ENCODE measurements around the gene CPLANE2.
A peak's percentile ranks its signal among the peaks of the same experiment; 100 is the strongest.
"Not testable (repeated sequence)": the region's sequence is repeated elsewhere in the genome, so short reads cannot be mapped to it uniquely, and the experiment has no call there.

Gene CPLANE2, protein sequence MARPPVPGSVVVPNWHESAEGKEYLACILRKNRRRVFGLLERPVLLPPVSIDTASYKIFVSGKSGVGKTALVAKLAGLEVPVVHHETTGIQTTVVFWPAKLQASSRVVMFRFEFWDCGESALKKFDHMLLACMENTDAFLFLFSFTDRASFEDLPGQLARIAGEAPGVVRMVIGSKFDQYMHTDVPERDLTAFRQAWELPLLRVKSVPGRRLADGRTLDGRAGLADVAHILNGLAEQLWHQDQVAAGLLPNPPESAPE

DNA sequence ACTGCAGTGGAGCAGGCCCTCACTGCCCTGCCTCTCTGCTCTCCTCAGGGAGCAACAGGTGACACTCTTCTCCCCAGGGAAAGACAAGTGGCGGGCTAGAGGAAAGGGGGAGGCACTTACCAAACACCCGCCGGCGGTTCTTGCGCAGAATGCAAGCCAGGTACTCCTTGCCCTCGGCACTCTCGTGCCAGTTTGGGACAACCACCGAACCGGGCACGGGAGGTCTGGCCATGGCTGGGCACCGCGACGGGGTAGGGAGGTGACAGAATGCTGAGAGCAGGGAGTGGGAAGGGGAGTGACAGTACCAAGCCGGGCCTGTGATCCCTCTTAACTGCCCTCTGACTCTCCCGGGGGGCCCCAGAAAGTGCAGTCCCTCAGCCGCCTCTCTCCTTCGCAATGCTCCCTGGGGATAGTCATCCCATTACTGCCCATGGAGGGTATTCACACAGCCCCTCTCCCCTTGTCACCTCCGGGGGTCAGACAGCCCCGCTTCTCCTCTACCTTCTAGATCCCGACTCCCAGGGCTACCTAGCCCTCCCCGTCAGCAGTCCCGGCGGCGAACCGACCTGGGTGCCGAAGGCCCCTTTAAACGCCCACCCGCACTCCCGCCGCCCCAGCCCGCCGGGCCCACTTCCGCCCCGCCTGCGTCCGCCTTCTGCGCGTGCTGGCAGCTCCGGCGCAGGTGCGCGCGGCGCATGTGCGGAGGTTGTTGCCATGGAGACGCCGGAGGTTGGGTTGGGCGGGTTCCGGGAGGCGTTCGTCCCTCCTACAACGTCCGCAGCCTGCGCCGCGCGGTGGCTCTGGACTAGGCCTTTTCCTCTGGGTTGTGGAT is at the start of gene CPLANE2:
Gene CPLANE2 (minus strand): TSS at position 673 of the 832 bp plus-strand sequence. CDS start 441 bp downstream, at position 232.
- peak; percentile 77 for DNase-seq (ENCODE audit: low read depth)

DNA sequence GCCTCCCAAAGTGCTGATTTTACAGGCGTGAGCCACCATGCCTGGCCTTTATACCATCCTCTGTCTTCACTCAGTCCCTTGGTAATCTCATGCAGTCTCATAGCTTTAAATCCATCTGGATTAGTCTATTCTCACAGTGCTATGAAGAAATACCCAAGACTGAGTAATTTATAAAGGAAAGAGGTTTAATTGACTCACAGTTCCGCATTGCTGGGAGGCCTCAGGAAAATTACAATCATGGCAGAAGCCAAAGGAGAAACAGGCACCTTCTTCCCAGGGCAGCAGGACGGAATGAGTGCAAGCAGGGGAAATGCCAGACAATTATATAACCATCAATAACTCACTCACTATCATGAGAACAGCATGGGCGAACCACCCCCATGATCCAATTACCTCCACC is 49.1 kb upstream of the CPLANE2 start:
- DNase-seq (ENCODE audit: low read depth) = no peak

DNA sequence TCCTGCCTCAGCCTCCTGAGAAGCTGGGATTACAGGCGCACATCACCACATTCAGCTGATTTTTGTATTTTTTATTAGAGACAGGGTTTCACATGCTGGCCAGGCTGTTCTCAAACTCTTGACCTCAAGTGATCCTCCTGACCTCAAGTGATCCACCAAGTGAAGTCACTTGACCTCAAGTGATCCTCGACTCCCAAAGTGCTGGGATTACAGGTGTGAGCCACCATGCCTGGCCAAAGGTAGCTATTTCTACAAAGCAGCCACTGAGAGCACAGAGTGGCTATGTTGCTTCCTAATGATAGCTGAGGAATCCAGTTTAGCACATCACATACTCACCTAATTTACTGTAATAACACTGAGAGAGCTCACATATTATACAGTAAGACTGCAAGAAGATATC is 44.8 kb upstream of the CPLANE2 start:
- no peak for DNase-seq (ENCODE audit: low read depth)

DNA sequence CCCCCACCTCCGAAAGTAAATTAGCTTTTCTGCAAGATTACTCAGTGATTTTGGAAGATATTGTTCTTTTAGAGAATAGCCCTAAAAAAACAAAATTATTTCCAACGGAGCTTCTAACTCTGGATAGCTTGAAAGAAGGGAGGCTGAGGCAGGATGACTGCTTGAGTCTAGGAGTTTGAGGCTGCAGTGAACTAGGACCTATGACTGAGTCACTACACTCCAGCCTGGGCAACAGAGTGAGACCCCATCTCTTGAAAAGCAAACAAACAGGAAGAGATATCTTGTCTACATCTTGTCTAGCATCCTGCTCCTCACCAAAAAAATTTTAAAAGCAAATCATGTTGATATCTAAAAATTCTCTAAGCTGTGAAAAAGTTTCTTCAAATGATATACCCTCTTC is 42.2 kb upstream of the CPLANE2 start:
- no peak for DNase-seq (ENCODE audit: low read depth)

DNA sequence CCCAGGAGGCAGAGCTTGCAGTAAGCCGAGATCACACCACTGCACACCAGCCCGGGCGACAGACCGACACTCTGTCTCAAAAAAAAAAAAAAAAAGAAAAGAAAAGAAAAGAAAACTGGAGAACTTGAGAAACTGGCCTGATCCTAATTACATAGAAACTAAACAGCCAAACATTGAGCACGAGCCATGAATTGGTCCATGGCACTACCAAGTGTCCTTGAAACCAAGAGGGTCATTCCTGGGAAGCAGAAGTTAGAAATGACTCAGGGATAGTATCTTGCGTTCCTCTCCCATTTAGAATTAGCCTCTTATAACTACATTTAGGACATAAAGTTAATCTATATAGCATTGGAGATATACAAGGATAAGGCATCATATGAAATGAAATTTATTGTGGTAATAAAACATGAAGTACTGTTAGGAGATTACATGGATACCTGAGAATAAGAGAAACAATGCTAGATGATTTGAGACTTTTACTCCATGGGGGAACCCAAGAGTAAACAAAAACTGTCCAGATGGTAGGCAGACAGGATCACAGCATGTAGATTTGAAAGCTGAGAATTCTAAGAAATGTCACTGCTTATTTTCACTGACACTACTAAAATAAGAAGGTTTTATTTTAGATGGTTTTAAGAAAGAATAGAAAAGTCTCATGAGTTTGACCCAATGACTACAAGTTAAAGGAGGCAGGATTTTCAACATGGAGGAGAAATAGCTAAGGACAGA is 39.5 kb upstream of the CPLANE2 start:
- DNase-seq (ENCODE audit: low read depth) = no peak

DNA sequence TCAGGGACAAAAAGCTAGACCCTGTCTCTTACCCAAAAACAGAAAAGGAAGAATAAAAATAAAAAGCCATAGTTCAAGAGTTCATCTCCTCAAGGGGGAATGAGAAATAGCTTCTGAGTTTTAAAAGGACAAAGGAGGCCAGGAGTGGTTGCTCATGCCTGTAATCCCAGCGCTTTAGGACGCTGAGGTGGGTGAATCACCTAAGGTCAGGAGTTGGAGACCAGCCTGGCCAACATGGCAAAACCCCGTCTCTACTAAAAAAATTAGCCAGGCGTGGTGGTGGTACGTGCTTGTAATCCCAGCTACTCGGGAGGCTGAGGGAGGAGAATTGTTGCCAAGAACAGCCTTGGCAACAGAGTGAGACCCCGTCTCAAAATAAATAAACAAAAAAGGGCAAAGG is 38.6 kb upstream of the CPLANE2 start:
- no peak for DNase-seq (ENCODE audit: low read depth)

DNA sequence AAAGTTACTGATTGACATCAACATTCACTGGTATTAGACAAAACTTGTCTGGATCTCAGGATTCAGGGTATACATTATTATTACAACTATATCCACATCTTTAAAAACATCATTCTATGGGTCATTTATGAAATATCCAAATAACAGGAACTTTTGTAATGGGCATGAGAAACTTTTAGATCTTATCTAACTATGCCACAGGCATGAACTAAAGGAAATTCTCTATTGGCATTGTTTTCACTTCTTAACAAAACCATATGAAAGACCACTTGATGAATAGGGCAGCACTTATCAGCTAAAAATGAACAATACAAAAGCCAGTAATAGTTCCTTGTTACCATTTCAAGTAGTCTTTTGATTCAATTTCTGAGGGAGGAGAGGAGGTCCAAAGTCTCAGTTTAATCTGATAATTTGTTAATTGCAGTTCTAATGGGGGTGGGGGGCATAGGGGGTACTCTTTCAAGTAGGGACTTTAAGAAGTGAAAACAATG is 30.8 kb upstream of the CPLANE2 start:
- DNase-seq (ENCODE audit: low read depth) = no peak

DNA sequence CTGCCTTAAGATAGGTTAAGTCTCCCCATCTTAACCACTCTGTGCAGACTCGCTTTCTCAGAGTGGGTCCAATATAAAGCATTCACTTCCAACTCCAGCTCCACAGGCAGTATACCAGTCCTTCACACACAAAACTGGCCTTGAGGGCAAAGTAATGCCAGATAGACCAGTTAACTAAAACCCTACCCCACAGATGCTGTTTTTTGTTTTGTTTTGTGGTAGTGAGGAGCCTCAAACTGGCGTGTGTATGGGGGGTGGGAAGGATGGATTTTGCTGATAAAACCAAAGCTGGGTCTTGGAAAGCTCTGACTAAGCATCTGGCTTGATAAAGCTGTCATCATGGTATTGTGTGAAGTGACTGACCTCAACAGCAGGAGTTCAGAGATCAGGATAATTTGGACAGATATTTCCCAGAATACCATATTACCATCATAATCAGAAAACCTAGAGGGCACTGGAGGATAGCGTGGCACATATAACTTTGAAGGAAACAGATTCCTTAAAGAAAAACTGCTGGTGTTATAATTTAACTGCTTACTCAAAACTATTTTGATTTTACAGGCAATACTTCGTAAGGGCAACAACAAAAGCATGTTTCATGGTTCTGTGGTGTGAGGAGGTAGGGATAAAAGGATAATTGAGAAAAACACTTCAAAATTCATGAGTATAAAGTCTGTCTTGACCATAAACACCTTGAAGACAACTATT is 29.6 kb upstream of the CPLANE2 start:
- no peak for DNase-seq (ENCODE audit: low read depth)

DNA sequence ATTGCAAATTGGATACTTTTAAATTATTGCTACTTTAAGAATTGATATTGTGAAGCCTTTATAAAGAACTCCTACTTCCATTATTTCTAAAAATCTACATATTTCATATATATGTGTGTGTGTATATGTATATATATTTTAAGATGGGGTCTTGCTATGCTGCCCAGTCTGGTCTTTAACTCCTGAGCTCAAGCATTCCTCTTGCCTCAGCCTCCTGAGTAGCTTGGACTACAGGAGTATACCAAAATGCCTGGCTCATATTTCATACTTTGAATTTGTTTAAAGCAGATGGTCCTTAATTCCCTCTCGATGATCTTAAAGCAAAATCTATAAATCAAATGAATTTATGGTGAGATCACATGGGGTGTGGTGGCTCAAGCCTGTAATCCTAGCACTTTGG is 25.1 kb upstream of the CPLANE2 start:
- DNase-seq (ENCODE audit: low read depth) = no peak

DNA sequence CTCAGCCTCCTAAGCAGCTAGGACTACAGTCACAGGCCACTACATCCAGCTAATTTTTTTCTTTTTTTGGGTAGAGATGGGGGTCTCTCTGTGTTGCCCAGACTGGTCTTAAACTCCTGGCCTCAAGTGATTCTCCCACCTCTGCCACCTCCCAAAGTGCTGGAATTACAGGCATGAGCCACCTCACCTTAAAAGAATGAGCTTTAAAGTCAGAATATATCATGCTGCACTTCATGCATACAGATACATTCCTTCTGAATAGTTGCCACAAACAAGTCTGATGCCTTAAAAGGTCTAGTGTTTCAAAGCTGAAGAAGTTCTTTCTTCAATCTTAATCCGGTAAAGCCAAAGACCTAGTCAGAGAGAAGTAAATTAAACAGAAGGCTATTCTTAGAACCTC is 23.8 kb upstream of the CPLANE2 start:
- no peak for DNase-seq (ENCODE audit: low read depth)

DNA sequence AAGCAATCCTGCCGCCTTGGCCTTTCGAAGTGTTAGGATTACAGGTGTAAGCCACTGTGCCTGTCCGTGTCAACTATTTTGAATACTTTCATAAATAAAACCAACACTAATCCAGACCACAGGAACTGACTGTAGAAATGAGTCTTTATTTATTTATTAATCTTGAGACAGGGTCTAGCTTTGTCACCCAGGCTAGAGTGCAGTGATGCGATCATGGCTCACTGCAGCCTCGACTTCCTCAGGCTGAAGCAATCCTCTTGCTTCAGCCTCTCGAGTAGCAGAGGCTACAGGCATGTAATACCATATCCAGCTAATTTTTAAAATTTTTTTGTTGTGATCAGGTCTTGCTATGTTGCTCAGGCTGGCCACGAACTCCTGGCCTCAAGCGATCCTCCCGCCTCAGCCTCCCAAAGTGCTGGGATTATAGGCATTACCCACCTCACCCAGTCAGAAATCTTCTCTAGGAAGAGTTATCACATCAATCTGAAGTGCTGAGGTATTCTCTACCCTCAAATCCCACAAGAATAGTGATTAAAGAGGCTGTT is 21.7 kb upstream of the CPLANE2 start:
- DNase-seq (ENCODE audit: low read depth) = no peak

DNA sequence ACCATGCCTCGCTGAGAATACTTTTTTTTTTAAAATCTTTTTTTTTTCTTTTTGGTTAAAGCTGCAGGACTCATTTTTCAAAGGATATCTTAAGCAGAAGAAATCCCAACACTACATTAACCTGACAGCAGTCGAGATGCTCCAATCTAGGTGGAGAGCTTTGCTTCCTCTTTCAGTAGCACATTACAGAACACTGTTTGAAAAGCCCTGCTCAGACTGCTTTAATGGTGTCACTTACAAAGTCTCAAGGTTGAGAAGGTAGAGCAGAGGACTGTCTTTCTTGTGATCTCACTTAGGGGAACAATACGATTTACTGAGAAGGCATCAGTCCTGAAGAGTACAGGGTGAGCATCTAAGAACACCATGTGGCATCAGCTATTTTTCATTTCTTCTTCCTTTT is 21.0 kb upstream of the CPLANE2 start:
- no peak for DNase-seq (ENCODE audit: low read depth)

DNA sequence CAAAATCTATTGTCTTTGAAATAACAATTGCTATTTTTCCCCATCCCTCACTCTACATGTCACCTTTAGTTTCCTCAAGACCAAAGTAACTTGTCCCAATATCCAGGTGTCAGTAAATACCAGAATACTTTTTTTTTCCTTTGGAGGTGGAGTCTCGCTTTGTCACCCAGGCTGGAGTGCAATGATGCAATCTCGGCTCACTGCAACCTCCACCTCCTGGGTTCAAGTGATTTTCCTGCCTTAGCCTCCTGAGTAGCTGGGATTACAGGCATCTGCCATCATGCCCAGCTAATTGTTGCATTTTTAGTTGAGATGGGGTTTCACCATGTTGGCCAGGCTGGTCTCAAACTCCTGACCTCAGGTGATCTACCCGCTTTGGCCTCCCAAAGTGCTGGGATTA is 20.6 kb upstream of the CPLANE2 start:
- not testable (repeated sequence) for DNase-seq (ENCODE audit: low read depth)

DNA sequence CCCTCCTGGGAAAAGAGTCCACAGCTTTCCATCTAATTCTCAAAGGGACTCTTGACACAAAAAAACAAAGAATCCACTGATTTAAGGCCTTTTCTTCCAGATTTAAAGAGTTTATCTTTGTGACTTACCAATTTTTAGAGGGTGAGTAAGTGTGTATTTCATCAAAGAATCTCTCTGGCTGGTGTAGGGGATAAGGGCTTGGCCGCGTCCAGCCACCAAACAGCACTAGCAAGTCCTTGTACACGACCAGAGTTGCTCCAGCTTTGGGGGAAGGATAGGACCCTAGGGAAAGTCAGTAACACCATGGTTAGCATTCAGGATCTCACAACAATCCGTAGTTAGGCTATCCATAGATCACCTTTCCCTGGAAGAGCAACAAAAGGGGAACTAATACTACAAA is 19.5 kb upstream of the CPLANE2 start:
- DNase-seq (ENCODE audit: low read depth) = no peak

DNA sequence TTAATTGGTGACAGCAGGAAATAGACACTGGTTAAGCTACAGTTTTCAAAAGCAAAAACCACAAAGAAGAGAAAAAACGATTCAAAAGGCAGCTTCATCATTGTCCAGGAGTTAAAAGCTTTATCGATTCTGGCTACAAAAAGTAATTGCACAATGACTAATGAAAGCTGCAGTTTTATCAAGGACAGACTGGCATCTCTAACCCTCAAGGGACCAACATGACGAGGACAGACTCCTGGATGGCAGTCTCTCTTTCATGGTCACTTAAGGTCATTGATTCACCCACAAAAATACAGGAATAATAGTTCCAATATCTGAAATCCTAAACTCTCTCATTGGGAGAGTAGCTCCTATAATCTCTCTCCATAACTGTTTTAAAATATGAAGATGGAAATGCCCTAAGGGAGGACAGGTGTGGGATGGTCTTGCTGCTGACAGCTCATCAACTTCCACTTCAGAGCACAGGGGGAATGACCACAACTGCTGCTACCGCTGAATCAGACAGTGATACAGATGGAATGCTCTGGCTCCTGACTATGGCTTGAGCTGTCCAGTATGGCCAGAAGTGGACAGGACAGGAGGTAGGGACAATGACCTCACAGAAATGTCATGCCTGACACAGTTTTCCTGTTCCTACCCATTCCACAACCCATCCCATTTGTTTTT is 17.4 kb upstream of the CPLANE2 start:
- no peak for DNase-seq (ENCODE audit: low read depth)

DNA sequence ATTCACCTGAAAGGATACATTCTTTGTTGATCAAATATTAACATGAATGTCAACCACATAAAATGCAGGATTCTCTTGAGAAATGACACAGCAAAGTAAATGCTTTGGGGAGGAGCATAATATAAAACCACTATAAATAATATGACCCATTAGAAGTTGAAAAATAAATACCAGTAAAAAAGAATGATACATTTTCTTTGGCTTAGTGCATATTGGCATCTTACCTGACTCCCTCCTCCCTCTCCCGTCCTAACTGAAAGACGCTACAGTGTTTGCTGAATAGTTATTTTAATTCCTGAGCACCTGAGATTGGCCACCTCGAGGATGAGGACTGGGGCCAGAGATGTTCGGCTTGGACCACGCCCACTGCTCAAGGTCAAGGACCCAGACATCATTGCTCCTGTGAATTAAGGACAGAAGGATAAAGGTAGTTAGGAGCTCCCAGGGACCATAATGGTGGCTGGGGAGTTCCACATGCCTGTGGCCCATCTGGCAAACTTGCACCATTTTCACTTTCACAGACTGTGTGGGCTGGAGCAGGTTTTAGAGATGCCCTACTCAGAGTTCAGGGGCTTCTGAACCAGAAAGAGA is 16.4 kb upstream of the CPLANE2 start:
- no peak for DNase-seq (ENCODE audit: low read depth)

DNA sequence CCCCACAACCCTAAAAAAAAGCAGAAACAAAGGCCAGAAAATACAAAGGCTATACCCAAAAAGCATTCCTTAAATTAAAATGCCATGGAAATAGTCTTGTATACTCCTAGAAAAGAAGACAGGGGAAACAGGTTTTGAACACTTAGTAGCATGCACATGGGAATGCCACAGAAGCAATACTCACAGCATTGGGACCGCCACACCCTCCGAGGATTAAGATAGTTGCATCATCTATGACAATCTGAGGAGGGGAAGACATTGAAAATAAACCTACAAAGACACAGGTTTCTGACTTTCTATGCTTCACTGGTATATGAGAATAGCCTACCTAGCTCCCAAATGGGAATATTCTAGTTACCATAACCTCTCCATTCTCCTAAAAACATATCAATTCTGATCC is 15.9 kb upstream of the CPLANE2 start:
- no peak for DNase-seq (ENCODE audit: low read depth)

DNA sequence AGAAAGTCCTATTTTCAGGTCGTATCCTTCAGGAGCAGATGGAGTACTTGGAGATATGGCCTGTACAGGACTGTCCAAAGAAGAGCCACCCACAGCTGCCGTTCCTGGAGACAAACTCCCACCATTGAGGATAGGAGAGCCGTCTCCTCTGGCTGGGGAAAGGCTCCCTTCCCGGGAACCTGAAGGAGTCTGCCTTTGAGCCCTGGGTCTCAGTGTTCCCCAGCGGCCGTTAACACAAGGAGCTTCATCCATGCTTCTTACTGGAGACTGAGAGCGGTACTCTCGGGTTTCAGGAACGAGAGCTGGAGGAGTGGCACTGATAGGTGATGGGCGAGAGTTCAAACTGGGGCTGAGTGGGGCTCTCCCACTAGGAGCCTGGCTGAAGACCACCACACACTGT is 14.4 kb upstream of the CPLANE2 start:
- no peak for DNase-seq (ENCODE audit: low read depth)

DNA sequence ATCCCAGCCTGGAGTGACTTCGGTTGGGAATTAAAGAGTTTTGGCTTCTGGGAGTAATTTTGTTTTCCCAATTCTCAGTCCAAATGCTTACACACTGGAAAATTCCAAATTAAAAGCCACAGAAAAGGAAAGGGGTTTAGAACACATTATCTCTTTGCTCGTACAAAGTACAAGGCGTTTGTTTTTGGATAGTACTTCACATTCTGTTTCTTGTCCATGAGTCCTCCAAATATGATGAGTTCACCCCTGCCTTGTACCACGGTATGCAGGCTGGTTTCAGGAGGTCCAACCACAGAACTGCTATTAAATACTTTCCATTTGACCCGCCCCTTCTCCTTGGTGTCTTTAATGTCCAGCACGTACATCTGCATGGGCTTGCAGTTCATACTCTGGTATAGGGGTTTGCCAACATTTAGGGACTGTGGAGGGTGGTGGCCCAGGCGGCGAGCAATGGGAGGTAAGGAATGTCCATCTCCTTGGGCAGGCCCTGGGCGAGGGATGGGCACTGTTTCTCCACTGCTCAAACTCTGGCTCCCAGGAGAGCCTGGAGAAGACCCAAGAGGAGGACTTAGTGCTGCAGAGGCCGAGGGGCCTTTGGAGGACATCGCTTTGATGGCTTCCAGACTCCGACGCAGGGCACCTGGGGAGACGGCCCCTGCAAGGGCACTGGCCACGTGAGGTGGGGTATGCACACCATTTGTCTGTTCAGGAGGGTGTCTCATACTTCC is 13.7 kb upstream of the CPLANE2 start:
- no peak for DNase-seq (ENCODE audit: low read depth)

DNA sequence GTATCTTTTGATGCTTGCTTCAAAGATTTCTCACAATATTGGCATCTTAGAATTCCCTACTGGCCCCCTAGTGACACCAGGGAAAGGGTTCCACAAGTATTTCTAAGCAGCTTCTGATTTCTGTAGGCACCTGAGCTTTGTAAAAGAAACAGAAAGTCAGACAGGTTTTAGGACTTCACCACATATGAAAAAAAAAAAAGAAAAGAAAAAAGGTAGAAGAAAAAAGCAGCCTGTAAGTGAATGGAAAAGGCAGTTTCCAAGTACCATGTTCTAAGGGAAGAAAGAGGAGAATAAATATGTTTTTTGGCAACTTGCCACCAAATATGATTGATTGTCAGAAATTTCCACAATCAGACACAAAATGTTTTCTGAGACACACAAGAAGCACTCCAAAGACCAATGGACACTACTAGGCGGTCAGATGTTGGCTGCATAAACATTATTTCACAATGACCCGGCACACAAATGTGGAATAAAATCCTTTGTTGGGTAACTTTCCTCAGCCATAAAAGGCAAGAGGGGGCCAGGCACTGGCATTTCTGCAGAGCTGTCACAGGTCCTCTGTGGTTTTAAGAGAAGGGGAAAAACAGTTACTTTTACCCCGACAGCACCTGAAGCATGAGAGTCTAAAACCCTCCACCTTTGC is 12.7 kb upstream of the CPLANE2 start:
- no peak for DNase-seq (ENCODE audit: low read depth)

Data from HS-27A (cell line).